Cardiac fibroblast (primary cell): Measurements from ENCODE around the gene PI4K2A.

Experiments
- DNase-seq, 2 donors: peaks; one replicate each; pipeline versions ENCODE4 v3.0.0 to v3.0.0-alpha.2; 2010; ENCODE audit warnings: low read depth in 2 of 2
- H3K4me3 ChIP-seq, 2 donors: replicated peaks in 1 of 2; 1 replicate in 1 of 2; 2 replicates in 1 of 2; pipeline ENCODE4 v1.5.1; 2011; ENCODE audit warnings: low read depth in 2 of 2, low read length in 2 of 2, mild to moderate bottlenecking in 2 of 2, moderate library complexity in 1 of 2
- TF ChIP-seq, protein P1 (sequence below): IDR thresholded peaks from one replicate; pipeline ENCODE4 v1.5.1; 2011; ENCODE audit warnings: low read depth, mild to moderate bottlenecking, low read length, inconsistent platforms

PI4K2A gene

DNA sequence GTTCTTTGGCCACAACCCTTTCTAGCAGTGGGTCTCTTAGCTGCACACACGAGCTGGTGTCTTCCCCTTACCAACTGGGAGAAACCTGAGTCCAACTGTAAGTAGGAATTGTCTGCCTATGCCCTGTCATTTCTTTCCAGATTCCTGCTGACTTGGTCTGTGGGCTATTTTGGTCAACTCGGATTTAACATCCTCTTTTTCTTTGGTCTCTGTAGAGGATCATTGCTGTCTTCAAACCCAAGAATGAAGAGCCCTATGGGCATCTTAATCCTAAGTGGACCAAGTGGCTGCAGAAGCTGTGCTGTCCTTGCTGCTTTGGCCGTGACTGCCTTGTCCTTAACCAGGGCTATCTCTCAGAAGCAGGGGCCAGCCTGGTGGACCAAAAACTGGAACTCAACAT, 10.3 kb downstream of the PI4K2A start:
- no peak overlapping the region for H3K4me3 ChIP-seq
- TF ChIP-seq, protein P1, sequence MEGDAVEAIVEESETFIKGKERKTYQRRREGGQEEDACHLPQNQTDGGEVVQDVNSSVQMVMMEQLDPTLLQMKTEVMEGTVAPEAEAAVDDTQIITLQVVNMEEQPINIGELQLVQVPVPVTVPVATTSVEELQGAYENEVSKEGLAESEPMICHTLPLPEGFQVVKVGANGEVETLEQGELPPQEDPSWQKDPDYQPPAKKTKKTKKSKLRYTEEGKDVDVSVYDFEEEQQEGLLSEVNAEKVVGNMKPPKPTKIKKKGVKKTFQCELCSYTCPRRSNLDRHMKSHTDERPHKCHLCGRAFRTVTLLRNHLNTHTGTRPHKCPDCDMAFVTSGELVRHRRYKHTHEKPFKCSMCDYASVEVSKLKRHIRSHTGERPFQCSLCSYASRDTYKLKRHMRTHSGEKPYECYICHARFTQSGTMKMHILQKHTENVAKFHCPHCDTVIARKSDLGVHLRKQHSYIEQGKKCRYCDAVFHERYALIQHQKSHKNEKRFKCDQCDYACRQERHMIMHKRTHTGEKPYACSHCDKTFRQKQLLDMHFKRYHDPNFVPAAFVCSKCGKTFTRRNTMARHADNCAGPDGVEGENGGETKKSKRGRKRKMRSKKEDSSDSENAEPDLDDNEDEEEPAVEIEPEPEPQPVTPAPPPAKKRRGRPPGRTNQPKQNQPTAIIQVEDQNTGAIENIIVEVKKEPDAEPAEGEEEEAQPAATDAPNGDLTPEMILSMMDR, result no peak
- DNase-seq, result no peak

DNA sequence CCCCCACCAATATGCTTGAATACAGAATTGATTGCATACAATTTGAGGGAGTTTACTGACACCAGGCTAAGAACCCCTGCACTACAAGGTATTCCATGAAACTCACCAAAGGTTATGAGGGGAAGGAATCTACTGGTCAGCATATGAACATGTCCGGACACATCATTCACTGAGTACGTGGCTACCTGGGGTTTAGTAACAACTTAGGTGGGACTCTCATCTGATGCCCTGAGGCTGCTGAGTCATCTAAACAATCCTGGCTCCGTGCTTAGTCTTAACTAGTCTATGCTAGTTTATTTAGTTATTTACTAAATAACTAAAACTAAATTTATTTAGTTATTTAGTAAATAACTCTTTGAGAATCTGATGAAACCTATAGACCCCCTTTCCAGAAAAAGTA, 11.3 kb downstream of the PI4K2A start:
- DNase-seq, result no peak
- H3K4me3 ChIP-seq, result no peak overlapping the region
- TF ChIP-seq, protein P1, result no peak

DNA sequence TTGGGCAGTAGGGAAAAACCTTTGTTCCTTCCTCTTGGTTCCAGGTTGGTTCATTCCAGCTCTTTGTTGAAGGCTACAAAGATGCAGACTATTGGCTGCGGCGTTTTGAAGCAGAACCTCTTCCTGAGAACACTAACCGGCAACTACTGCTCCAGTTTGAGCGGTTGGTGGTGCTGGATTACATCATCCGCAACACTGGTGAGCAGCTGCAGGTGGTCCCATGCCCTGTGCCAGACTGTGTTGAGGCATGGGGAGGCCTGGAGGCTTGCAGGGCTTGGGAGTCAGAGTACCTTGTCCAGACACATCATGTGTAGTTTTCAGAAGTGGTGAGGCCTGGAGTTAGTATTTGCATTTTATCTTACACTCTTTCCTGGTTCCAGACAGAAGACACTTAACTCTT, 16.3 kb downstream of the PI4K2A start:
- no peak overlapping the region for H3K4me3 ChIP-seq
- TF ChIP-seq, protein P1, result no peak
- DNase-seq, result no peak

DNA sequence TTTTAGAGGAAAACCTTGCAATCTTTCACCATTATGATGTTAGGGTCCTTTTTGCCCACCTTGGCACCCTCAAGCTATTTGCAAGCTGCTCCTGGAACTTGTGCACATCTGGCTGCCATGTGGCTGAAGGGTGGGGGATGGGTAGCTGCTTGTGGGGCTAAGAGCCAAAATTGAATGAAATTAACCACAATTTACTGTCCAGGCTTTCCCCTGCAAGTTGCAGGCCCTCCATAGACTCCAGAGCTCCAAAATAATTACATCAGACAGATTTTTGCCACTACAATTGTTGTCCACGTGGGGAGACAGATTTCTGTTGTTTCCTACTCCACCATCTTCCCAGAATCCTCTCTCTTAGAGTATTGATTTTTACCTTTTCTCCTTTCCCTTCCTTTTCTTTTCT, 19.1 kb downstream of the PI4K2A start:
- TF ChIP-seq, protein P1, result no peak
- DNase-seq, result peak; percentile 67 to 77
- no peak overlapping the region for H3K4me3 ChIP-seq

DNA sequence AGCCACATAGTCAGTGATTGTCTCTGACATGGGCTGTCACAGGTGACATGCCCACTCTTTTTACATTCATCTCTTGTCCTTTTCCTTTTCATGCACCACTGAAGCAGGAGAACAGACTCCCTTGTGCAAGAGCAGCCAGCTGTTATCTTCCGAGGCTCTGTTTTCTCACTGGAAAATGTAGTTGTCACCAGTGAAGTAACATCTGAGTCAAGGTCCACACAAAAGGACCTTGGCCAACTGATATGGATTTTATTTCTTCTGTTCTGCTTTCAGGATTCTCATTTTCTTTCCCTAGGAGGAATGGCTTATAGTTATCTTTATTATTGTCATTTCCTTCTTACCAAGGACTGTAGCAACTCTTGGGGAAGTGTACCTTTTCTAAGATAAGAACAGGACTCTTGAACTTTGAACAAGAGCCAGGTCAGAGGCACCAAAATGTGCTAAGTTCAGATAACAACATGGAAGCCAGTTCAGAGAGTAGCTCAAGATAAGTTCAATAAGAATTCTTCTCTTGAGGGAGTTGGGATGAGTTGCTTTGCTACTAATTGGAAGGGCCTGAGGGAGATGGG, 23.9 kb downstream of the PI4K2A start:
- TF ChIP-seq, protein P1, result no peak
- no peak overlapping the region for H3K4me3 ChIP-seq
- no peak for DNase-seq

DNA sequence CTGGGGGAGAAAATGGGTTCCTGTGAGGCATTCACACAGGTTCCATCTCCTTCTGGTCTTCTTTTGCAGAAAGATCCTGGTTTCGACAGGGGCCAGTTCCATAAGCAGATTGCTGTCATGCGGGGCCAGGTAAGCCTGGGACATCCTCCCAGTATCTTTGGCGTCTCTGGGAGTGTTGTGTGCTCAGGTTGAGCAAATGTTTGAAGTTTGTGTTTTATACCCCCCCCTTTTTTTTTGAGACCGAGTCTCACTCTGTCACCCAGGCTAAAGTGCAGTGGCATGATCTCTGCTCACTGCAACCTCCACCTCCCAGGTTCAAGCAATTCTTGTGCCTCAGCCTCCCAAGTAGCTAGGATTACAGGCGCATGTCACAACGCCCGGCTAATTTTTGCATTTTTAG, 26.5 kb downstream of the PI4K2A start:
- TF ChIP-seq, protein P1, result no peak
- DNase-seq, result no peak

DNA sequence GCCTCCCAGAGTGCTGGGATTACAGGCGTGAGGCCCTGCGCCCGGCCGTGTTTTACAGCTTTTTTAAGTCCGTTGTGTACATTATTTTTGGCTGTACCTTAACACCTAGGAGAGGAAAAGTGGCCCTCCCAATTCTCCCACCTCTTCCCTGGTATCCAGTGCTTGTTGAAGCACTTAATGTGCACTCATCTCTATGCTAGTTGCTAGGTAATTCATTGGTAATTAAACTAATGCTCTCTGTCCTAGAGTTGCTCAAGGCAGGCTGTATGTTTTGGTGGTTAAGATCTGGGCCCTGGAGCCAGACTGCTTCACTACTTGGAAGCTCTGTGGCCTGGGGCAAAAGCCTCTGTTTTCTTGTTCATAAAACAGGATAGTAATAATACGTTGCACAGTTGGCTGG, 27.0 kb downstream of the PI4K2A start:
- TF ChIP-seq, protein P1, result no peak
- no peak overlapping the region for H3K4me3 ChIP-seq
- no peak for DNase-seq

More for the DNA sequence above, 26.5 kb downstream of the PI4K2A start:
- H3K4me3 ChIP-seq, result no peak overlapping the region
